ENCODE measurements around the gene DCC.

- TF ChIP-seq NANOG (IDR thresholded peaks at IDR 0.05; ENCODE audit: borderline replicate concordance), result no peak
- no peak for TF ChIP-seq CTCF (conservative IDR thresholded peaks at IDR 0.05; ENCODE audit: low read depth in 2 of 2)
- no peak for TF ChIP-seq JUNB (IDR thresholded peaks at IDR 0.05; ENCODE audit: unreplicated experiment)
- TF ChIP-seq POLR2AphosphoS5 (IDR thresholded peaks at IDR 0.05; ENCODE audit: low read depth), result no peak
- TF ChIP-seq EZH2 (IDR thresholded peaks at IDR 0.05; ENCODE audit: low read depth, unreplicated experiment), result no peak
Observed at GRCh38 chr18:52936931-52937330, 596.9 kb downstream of the DCC start.

Measured in GM23338 (cell line).